ENCODE results near the gene ATP5MG. TPM values are rescaled to one million over a fixed set of nuclear protein-coding genes. Genes with fewer than 3 reads are reported as not detected.
A peak's percentile ranks its signal among the peaks of the same experiment; 100 is the strongest.
"Not testable (repeated sequence)": the region's sequence is repeated elsewhere in the genome, so short reads cannot be mapped to it uniquely, and the experiment has no call there.

Gene ATP5MG
- total RNA-seq, 1 donor from 2014 or later: 854 TPM

- DNase-seq: no peak
- no peak overlapping the region for H3K4me3 ChIP-seq
- H3K27me3 ChIP-seq (ENCODE audit: low read depth): no peaks in the 10 kb centered on the region
- peaks cover 7% of the 10 kb centered on the region for H3K4me1 ChIP-seq
- H3K27ac ChIP-seq (replicated peaks): no peak overlapping the region
- no peaks in the 10 kb centered on the region for H3K9me3 ChIP-seq (replicated peaks)
- peaks cover 98% of the 10 kb centered on the region for H3K36me3 ChIP-seq
- intact Hi-C loops (cut with micrococcal nuclease): loop anchor here (5.0 kb wide), 1 partner anchor 109 kb away; no protein-coding TSS in a partner anchor
- TF ChIP-seq CTCF (IDR thresholded peaks at IDR 0.05; ENCODE audit: borderline replicate concordance): no peak
Observed at GRCh38 chr11:118383657-118384056, 17.7 kb upstream of the ATP5MG start.

GRCh38 chr11:118396097-118396501, 5.3 kb upstream of the ATP5MG start:
- Histone ChIP-seq H3K27ac (replicated peaks) (no peak overlapping the region), H3K4me3 (no peak overlapping the region), H3K4me1 (peaks cover 9% of the 10 kb centered on the region), H3K36me3 (peaks cover 66% of the 10 kb centered on the region), H3K27me3 (ENCODE audit: low read depth) (no peaks in the 10 kb centered on the region), H3K9me3 (replicated peaks) (no peaks in the 10 kb centered on the region)
- DNase-seq: no peak
- no peak for TF ChIP-seq CTCF (IDR thresholded peaks at IDR 0.05; ENCODE audit: borderline replicate concordance)
- intact Hi-C loops (cut with micrococcal nuclease): no loop called here

GRCh38 chr11:118397448-118397847, 4.0 kb upstream of the ATP5MG start:
- no peak overlapping the region for H3K4me3 ChIP-seq
- intact Hi-C loops (cut with micrococcal nuclease): no loop called here
- TF ChIP-seq CTCF (IDR thresholded peaks at IDR 0.05; ENCODE audit: borderline replicate concordance): no peak
- H3K27ac ChIP-seq (replicated peaks): no peak overlapping the region
- peaks cover 53% of the 10 kb centered on the region for H3K36me3 ChIP-seq
- no peaks in the 10 kb centered on the region for H3K27me3 ChIP-seq (ENCODE audit: low read depth)
- H3K9me3 ChIP-seq (replicated peaks): no peaks in the 10 kb centered on the region
- H3K4me1 ChIP-seq: peaks cover 19% of the 10 kb centered on the region
- DNase-seq: no peak

GRCh38 chr11:118398791-118399559, 2.4 kb upstream of the ATP5MG start:
- H3K27ac ChIP-seq (replicated peaks): no peak overlapping the region
- intact Hi-C loops (cut with micrococcal nuclease): no loop called here
- no peaks in the 10 kb centered on the region for H3K27me3 ChIP-seq (ENCODE audit: low read depth)
- DNase-seq: no peak
- no peaks in the 10 kb centered on the region for H3K9me3 ChIP-seq (replicated peaks)
- H3K4me3 ChIP-seq: no peak overlapping the region
- peaks cover 34% of the 10 kb centered on the region for H3K4me1 ChIP-seq
- TF ChIP-seq CTCF (IDR thresholded peaks at IDR 0.05; ENCODE audit: borderline replicate concordance): no peak
- peaks cover 38% of the 10 kb centered on the region for H3K36me3 ChIP-seq

- DNase-seq: no peak
- H3K27ac ChIP-seq (replicated peaks): peak overlapping the region; percentile 98
- no peaks in the 10 kb centered on the region for H3K9me3 ChIP-seq (replicated peaks)
- H3K36me3 ChIP-seq: peaks cover 22% of the 10 kb centered on the region
- peak overlapping the region; percentile 92 for H3K4me3 ChIP-seq
- intact Hi-C loops (cut with micrococcal nuclease): no loop called here
- peaks cover 65% of the 10 kb centered on the region for H3K4me1 ChIP-seq
- no peak for TF ChIP-seq CTCF (IDR thresholded peaks at IDR 0.05; ENCODE audit: borderline replicate concordance)
- no peaks in the 10 kb centered on the region for H3K27me3 ChIP-seq (ENCODE audit: low read depth)
Observed at GRCh38 chr11:118401880-118402590, 629 bp downstream of the ATP5MG start.

- intact Hi-C loops (cut with micrococcal nuclease): not testable (repeated sequence)
- Histone ChIP-seq H3K4me1 (peaks cover 70% of the 10 kb centered on the region), H3K36me3 (peaks cover 22% of the 10 kb centered on the region)
Observed at GRCh38 chr11:118402594-118402993, 1.2 kb downstream of the ATP5MG start.

More at GRCh38 chr11:118402594-118402993, 1.2 kb downstream of the ATP5MG start:
- not testable (repeated sequence) for H3K27me3 ChIP-seq (ENCODE audit: low read depth); H3K9me3 ChIP-seq (replicated peaks); DNase-seq
- H3K27ac ChIP-seq (replicated peaks): peak overlapping the region; percentile 98
- peak overlapping the region; percentile 92 for H3K4me3 ChIP-seq

Data from left ventricle myocardium inferior (tissue), 1 donor.